Activated T-helper 9 cell treated with anti-CD3 and anti-CD28 coated beads, Interleukin-2, amount 50 U/mL, for 16 hours (primary cell): Measurements from ENCODE around the gene TMEM144.
"Not testable (repeated sequence)": the region's sequence is repeated elsewhere in the genome, so short reads cannot be mapped to it uniquely, and the experiment has no call there.

Experiments
- DNase-seq: peaks from one replicate; pipeline ENCODE4 v3.0.0-alpha.2; 2020; ENCODE audit warnings: low read depth

The TMEM144 gene

DNA sequence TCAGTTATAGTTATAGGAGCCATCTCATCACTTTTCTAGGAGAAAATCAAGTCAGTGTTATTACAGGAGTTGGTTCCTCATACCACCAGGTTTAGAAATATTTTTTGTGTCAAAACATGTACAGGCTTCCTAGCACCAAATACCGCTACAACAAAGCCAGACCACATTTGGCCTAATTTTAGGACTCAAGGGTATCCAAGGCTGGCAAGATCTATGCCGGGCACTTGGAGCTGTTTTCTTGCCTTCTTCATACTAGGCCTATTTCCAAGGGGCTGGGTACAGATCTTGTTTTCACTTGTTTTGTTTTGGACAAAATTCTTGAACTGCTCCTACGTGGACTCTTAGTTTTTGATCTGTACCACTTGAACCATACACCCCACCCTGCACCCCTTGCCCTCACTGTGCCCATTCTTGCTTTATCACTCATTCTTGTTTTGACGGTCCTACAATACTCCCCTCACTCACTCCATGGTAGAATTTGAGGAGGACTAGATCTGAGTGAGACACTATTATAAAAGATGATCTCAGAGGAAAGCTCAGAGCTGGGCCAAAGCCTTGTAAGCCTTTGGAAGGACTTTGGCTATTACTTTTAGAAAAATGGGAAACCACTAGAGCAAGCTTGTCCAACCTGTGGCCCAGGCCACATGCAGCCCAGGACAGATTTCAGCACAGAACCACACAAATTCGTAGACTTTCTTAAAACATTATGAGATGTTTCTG is 17.7 kb upstream of the TMEM144 start:
- no peak for DNase-seq

DNA sequence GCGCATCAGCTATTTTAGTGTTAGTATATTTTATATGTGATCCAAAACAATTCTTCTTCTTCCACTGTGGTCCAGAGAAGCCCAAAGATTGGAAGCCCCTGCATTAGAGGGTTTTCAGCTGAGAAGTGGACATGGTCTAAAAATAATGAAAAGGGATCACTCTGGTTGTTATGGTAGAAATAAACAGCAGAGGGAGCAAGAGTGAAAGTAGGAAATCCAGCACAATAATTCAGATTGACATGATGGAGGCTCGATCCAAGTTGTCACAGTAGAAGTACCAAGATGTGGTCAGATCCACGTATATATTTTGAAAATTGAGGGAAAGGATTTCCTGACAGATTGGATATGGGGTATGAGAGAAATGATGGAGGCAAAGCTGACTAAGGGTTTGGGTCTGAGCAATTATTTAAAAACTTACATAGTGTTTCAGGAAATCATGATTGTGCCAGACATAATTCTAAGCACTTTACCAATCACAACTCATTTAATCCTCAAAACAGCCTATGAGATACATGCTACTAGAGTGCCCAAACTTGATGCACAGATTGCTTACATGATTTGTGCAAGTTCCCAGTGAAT is 17.0 kb upstream of the TMEM144 start:
- DNase-seq: no peak

DNA sequence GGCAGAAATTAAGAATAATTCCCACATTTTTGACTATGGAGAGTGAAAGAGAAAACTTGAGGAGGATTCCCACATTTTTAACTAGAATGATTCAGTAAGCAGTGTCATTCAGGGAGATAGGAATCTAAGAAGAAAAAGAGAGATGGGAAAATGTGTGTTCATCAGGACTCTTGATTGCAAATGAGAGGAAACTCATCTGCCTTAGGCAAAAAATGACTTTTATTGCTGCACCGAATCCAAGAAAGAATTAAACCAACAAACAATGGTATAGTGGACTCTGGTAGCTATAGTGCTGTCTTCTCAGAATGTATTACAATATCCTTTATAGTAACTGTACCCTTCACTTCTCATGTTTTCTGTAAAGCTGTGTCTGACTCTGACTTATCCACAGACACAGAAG is 15.0 kb upstream of the TMEM144 start:
- no peak for DNase-seq

DNA sequence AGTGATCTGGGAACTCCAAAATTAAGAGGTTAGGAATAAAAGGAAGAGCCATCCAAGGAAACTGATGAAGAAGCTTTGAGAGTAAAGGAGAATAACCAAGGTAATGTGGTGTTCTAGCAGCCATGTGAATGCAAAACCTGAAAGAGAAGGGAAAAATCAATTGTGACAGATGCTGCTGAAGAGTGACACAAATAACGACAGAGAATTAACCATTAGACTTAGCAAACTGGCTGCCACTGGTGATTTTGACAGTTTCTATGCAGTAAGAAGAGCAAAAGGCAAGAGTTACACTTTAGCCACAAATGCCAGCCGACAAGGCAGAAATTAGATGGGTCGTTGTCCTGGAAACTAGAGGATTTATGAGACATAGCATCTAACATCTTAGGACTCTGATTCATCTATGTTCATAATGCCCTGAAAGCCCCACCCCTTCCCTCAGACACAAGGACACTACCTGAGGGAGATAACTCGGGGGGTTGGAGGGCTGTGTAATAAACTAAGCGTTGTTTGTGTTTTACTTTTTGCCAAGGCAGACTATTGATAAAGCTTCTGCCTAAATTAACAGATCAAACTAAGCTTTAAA is 13.0 kb upstream of the TMEM144 start:
- no peak for DNase-seq

DNA sequence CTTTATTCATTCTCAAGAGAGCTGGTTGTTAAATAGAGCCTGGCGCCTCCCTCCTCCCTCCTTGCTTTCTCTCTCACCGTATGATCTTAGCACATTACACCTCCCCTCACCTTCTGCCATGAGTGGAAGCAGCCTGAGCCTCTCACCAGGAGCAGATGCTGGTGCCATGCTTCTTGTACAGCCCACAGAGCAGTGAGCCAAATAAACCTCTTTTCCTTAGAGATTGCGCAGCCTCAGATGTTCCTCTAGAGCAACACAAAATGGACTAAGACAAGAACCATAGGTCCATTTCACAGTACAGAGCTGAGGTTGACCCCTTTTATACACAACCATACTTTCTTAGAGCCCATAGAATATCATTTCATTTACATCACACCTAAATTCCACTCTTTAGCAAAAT is 10.1 kb upstream of the TMEM144 start:
- DNase-seq: no peak

DNA sequence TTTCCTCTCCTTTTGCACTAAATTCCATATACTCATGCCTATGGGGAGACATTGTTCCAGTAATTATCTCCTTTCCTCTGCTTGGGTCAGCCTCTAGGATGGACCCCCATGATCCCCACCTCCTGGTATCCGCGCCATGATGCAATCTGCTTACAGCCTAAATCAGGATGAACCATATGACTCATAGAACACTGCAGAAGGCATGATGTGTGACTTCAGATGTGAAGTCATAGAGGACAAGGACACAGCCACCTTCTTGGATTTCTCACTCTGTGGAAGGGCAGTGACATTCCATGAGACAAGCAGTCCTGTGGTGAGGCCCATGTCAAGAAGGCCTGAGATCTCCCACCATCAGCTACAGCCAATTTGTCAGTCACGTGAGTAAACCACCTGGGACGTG is 9.0 kb upstream of the TMEM144 start:
- no peak for DNase-seq

DNA sequence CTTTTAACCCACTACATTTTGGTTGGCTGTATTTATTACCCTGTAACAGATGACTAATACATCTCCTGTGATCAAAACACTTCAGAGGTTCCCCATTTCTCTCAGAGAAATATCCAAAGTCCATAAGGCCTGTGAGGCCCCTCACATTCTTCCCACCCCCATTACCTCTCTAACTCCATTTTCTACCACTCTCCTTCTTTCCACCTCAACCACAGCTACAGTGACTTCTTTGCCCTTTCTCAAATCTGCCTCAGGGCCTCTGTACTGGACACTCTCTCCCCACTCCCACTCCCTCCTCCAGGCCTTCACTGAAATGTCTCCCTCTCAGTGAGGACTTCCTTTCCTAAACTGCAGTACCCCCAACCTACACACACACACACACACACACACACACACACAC is 8.4 kb upstream of the TMEM144 start:
- DNase-seq: no peak

DNA sequence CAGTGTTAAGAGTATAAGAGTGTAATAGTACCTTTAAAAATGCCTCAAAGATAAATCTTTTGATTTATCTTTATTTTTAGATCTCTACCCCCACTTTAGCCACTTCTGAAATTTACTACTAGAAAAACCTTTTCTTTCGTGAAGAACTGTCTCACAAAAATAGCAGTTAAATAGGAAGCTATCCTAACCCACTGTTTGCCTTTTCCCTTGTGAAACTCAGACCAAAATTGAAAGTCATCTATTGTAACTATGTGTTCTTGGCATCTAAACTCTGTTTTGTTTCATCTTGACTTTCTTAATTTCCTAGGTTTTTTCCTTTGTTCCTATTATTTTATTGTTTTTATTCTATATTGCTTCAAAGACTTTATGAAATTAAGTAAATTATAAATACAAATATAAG is 7.8 kb upstream of the TMEM144 start:
- DNase-seq: no peak

DNA sequence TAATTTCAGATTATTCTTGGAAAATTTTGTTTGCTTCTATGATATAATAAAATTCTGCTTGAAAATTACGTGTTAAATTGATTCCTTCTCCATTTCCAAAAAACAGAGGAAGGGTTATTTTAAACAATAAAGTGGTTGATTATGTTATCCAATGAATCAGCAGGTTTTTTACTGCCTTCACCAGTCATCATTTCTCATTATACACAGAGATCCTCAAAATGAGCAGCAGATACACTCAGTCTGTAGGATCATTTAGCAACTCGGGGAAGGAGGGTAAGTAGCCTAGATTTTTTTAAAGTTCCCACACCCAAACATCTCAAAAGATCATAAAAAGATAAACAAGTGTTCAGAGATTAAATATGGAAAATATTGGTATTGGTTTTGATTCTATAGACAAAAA is 6.8 kb upstream of the TMEM144 start:
- DNase-seq: no peak

DNA sequence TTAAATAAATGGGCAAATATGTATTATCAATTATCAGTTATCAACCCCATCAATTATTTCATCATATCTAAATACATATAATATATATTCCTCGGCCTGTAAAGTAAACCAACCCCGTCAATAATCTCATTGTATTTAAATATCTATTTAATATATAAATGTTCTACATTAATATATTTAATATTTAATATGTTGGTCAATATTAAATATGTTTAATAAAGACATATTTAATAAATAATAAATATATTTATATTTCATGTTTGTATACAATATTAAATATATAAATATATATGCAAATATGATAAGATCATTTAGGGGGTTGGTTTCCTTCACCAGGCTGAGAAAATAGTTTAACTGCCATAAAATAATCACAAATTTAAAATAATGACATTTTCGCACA is 6.4 kb upstream of the TMEM144 start:
- DNase-seq: no peak

DNA sequence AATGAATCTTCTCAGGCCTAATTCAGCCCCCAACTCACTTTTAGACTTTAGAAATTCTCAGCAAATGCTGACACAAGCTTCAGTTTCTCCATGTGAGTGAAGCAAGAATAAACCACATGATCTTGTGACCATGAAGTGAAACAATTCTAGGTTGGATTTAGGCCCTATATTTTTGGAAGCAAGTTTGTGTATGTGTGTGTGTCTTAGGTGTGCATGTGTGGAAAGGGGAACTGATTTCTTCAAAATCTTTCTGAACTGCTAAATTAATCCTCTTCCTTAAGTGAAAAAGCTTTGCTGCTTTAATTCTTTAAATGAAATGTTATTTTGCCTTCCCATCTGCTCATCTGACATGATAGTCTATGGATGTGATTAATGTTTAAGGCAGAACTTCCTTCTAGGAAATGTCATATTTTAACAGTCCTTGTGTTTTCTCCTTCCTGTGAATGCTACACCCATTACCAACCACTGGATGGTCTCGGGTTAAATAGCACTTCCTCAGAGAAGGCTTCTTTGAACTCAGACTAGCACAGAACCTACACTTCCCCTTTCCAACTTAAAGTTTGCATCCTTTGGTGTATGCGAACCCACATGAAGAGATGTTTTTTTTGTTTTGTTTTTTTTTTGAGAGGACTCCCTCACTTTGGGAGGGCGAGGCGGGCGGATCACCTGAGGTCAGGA is 1.2 kb upstream of the TMEM144 start:
- no peak for DNase-seq

DNA sequence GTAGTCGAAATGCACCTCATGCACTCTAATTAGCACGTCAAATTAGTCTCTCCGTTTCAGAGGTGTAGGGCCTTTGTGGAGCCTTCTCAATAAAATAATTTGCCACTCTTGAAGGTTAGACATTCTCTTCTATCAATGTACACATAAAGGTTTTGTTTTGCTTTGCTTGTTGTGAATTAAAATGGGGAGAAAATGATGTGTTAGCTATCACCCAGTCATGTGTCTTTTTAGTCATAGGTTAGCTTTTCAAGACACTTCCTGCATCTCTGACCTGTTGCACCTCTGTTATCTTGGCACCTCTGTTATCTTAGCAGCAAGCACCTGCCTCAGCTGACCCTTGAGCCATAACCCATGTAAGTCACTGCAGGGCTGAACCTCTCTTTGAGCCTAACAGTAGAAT is 936 bp downstream of the TMEM144 start:
- no peak for DNase-seq

DNA sequence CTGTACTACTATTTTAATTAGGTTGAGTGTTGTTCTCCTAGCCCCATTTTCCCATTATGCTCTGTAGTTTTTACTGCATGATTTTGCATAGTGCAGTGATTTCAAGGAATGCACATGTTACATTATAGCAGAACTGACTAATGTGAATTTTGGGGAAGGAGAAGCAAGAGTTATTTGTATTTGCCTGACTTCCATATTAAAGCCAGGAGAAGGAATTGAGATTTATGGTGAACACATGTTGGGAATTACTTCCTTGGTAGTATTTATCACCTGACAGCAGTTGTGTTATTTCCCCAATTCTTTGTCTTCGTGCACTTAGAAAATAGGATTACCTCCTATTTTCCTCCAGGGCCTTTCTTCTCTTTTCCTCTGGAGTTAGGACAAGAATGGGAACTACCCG is 3.2 kb downstream of the TMEM144 start:
- DNase-seq: no peak

DNA sequence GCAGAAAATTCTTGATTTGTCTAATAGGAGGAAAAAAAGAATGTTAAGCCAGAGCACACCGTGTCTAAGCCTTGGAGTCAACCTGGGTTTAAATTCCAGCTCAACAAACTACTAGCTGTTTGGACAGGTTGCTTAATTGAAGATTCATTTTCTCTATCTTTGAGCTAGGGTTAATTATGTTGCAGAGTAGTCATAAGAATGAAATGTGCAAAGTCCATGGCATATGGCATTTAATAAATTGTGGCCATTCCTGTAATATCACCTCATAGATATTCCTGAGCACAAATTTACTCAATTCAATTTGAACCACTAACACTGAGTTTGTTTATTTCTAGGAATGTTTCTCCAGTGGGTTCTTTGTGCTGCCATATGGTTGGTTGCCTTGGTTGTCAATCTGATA is 4.6 kb downstream of the TMEM144 start:
- DNase-seq: no peak

DNA sequence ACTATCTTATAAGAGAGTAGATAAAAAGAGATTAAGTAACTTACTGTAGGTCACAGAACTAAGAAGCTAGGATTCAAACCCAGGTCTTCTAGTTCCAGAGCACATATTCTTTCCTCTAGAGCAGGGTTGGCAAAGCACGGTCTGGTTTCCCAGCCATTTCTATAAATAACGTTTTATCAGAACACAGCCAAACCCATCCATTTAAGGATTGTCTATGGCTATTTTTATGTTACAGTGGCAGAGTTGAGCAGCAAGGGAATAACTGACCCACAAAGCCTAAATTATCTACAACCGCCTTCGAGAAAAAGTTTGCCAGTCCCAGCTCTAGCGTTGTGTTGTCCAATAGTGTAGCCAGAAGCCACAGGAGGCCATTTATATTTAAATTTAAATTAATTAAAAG is 7.5 kb downstream of the TMEM144 start:
- DNase-seq: no peak

DNA sequence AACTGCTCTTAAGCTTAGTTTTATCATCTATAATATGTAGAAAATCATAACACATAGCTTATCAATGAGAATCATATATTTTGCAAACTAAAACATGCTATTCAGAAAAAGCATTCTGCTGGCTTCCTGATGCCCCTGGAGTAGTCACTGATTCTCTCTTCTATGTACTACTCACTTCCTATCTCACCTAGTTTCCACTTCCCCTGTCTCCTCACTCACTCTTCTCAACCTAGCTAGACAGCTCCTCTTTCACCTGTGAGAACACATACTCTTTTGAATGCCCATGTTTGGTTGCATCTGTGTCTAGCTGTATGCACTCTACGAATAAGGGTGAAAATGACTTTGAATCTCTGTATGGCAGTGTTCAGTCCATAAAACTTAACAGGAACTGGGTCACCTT is 9.3 kb downstream of the TMEM144 start:
- DNase-seq: no peak

DNA sequence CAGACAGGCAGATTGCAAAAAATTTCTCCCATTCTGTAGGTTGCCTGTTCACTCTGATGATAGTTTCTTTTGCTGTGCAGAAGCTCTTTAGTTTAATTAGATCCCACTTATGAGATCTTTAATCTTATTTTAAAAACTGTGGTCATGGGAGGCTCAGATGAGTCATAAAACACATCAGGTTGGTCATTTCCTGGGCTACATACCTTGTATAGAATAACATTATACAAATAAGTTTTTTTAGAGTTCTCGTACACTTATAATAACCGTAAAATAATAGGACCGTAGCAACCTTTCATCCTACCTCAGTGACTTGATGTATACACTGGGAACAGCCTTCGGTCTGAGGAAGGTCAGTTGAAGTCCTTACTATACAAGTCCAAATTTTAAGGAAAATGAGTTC is 14.0 kb downstream of the TMEM144 start:
- not testable (repeated sequence) for DNase-seq

DNA sequence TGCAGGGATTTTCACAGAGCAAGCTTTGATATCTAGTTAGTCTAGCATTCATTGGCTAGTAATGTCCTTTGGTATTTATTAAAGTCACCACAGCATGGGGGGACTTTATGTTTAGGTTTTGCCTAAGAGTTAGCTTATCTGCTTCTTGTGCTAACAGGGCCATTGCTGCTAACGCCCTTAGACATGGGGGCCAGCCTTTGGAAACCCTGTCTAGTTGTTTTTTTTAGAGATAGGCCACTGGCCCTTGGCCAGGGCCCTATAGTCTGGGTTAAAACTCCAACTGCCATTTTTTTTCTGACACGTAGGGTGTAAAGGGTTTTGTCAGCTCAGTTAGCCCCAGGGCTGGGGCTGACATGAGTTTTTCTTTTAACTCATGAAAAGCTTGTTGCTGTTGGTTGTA is 14.7 kb downstream of the TMEM144 start:
- not testable (repeated sequence) for DNase-seq

DNA sequence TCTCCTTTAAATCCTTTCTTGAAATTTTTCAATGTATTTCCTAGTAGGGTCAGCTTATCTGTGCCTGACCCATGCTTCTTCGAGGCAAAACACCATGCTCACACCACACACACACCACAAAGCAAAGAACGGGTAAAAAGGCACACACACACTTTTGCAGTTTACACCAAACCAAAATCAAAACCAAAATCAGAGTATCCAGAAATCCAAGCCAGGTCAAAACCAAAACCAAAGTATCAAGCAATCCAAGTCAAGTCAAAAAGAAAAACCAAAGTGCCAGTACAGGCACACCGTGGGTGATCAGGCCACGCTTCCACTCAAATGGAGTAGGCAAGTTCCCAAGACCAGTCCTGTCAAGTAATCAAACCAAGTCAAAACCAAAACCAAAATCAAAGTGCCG is 17.6 kb downstream of the TMEM144 start:
- DNase-seq: not testable (repeated sequence)

DNA sequence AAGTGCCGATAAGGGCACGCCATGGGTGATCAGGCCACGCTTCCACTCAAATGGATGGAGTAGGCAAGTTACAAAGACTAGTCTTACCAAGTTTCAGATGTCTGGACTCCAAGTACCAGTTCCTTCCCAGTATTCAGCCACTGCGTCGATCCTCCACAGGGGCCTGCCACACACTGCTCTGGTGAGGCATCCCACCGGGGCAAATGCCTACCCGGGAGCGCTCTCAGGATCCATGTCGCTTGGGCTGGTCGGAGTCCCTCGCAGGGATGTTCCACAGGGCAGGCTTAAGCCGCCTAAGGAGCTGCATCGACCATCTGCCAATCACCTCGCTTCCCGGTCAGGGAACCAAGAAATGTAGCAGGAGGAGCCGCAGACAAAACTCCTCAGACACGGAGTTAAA is 18.1 kb downstream of the TMEM144 start:
- not testable (repeated sequence) for DNase-seq

DNA sequence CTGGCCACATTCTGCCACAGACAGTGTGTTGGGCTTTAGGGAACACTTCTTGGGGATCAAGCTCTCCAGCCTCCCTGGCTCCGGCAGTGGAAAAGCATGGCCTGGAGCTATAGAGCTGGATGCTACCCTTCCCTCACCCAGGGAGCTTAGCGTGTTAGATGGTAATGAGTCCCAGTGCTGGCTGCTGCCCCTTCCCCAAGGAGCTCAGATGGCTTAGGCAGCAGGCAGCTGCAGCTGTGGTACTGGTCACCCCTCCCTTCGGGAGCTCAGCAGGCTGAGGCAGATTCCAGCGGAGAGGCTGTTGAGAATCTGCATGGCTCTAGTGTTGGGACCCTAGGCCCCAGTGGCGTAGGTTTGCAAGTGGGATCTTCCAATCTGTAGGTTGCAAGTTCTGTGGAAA is 19.5 kb downstream of the TMEM144 start:
- DNase-seq: no peak

DNA sequence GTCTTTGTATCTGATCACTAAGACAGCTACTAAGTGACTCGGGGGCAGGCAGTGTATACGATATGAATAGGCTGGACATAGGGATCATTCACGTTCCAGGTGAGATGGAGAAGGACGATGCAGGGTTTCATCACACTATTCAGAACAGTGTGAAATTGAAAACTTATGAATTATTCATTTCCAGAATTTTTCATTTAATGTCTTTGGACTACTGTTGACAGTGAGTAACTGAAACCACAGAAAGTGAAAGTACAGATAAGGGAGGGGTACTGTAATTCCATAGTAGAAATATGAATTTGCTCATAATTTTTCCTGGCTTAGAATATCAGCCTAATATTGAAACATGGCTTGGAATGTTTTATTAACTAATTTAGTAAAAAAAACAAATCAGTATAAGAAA is 24.4 kb downstream of the TMEM144 start:
- DNase-seq: no peak

DNA sequence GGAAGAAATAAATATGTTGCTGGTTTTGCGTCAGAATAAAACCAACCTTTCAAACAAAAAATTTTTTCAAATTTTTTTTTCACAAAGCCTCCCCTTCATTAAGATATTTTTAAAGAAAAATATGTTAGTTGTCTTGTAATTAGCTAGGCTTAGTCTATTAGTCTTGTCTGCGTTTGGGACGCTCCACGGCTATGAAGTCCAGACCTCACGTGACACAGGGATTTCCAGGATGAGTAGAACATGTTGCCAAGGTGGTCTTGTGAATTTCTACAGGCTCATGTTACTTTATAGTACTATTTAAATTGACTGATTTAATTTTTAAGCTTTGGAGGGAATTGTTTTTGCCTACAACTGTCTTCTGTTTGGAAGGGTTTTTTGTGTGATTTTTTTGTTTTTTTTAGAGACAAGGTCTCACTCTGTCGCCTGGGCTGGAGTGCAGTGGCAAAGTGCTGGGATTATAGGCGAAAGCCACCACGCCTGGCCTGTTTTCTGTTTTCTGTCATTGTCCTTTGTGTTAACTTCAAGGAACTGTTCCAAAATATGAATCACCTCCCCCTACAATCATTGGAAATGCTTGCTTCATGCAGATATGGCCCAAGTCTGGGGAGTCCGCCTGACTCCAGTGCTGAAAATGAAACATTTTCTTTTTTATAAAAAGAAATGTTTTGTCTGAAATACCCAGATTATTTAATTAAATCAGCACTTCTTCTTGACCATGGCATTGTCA is 26.2 kb downstream of the TMEM144 start:
- DNase-seq: no peak
